Parathyroid adenoma (tissue), 2 donors: ENCODE results near the gene DOLPP1.
"Not testable (repeated sequence)": the region's sequence is repeated elsewhere in the genome, so short reads cannot be mapped to it uniquely, and the experiment has no call there.

Experiments
- H2AFZ ChIP-seq: fragments of 300-600 bp; sonication (generic); one replicate; pipeline ENCODE4 v1.7.0; 2017; ENCODE audit warnings: antibody characterized with exemption, mild to moderate bottlenecking
- H3K27ac ChIP-seq: fragments of 300-600 bp; sonication (generic); one replicate; pipeline ENCODE4 v1.7.0; 2017
- H3K27me3 ChIP-seq: fragments of 300-600 bp; sonication (generic); one replicate; pipeline ENCODE4 v1.7.0; 2017; ENCODE audit warnings: low read length; ENCODE audit not compliant: control insufficient read depth, insufficient read depth
- H3K36me3 ChIP-seq: fragments of 300-600 bp; sonication (generic); one replicate; pipeline ENCODE4 v1.7.0; 2017; ENCODE audit warnings: low read length; ENCODE audit not compliant: control insufficient read depth, insufficient read depth
- H3K4me1 ChIP-seq: fragments of 300-600 bp; sonication (generic); one replicate; pipeline ENCODE4 v1.7.0; 2017; ENCODE audit warnings: control low read depth
- H3K4me2 ChIP-seq: fragments of 300-600 bp; sonication (generic); one replicate; pipeline ENCODE4 v1.7.0; 2017; ENCODE audit warnings: low read length
- H3K4me3 ChIP-seq: fragments of 300-600 bp; sonication (generic); one replicate; pipeline ENCODE4 v1.7.0; 2017; ENCODE audit warnings: low read depth, low read length
- H3K79me2 ChIP-seq: fragments of 300-600 bp; sonication (generic); one replicate; pipeline ENCODE4 v1.7.0; 2017; ENCODE audit warnings: control low read depth
- H3K9ac ChIP-seq: fragments of 300-600 bp; sonication (generic); one replicate; pipeline ENCODE4 v1.7.0; 2017; ENCODE audit warnings: mild to moderate bottlenecking
- H3K9me3 ChIP-seq: fragments of 300-600 bp; sonication (generic); one replicate; pipeline ENCODE4 v1.7.0; 2017; ENCODE audit warnings: low read length; ENCODE audit not compliant: control insufficient read depth
- TF ChIP-seq, protein P1 (sequence below): fragments of 300-600 bp; sonication (generic); IDR thresholded peaks from one replicate; pipeline ENCODE4 v1.7.0; 2017; ENCODE audit warnings: antibody characterized with exemption, mild to moderate bottlenecking
- donor health status: primary hyperparathyroidism.

Gene DOLPP1

DNA sequence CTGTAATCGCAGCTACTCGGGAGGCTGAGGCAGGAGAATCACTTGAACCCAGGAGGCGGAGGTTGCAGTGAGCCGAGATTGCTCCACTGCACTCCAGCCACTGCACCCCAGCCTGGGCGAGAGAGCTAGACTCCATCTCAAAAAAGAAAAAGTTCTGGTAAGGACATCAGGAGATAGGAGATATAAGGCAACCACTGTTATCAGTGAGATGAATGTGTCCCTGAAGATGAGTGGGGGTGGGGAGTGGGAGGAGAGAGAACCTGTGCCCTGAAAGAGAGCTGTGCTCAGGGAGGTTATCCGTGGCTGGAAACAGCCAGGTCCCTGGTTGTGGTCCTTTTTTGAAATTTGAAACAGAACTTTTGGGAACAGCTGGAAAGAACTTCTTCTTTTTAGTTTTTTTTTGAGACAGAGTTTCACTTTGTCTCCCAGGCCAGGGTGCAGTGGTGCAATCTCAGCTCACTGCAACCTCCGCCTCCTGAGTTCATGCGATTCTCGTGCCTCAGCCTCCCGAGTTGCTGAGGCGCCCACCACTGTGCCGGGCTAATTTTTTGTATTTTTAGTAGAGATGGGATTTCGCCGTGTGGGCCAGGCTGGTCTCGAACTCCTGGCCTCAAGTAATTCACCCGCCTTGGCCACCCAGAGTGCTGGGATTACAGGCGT, 32.9 kb downstream of the DOLPP1 start:
- TF ChIP-seq, protein P1, sequence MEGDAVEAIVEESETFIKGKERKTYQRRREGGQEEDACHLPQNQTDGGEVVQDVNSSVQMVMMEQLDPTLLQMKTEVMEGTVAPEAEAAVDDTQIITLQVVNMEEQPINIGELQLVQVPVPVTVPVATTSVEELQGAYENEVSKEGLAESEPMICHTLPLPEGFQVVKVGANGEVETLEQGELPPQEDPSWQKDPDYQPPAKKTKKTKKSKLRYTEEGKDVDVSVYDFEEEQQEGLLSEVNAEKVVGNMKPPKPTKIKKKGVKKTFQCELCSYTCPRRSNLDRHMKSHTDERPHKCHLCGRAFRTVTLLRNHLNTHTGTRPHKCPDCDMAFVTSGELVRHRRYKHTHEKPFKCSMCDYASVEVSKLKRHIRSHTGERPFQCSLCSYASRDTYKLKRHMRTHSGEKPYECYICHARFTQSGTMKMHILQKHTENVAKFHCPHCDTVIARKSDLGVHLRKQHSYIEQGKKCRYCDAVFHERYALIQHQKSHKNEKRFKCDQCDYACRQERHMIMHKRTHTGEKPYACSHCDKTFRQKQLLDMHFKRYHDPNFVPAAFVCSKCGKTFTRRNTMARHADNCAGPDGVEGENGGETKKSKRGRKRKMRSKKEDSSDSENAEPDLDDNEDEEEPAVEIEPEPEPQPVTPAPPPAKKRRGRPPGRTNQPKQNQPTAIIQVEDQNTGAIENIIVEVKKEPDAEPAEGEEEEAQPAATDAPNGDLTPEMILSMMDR: no peak
- no peaks in the 10 kb centered on the region for H3K36me3 ChIP-seq
- no peak overlapping the region for H3K4me3 ChIP-seq
- no peak overlapping the region for H2AFZ ChIP-seq
- H3K9ac ChIP-seq: no peak overlapping the region
- H3K4me1 ChIP-seq: no peaks in the 10 kb centered on the region
- no peaks in the 10 kb centered on the region for H3K9me3 ChIP-seq
- peaks cover 17% of the 10 kb centered on the region for H3K79me2 ChIP-seq
- no peak overlapping the region for H3K4me2 ChIP-seq
- no peaks in the 10 kb centered on the region for H3K27me3 ChIP-seq
- no peak overlapping the region for H3K27ac ChIP-seq

DNA sequence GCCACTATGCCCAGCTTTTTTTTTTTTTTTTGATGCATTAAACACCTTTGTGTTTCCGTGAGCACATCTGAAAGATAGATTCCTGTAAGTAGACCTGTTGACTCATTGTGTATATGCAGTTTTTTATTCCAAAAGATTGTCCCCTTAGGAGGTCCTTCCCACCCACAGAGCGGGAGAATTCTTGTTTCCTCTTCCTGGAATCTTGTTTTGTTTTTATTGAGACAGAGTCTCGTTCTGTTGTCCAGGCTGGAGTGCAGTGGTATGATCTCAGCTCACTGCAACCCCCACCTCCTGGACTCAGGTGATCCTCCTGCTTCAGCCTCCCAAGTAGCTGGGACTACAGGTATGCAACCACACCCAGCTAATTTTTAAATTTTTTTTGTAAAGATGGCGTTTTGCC, 37.9 kb downstream of the DOLPP1 start:
- Histone ChIP-seq H3K36me3 (no peaks in the 10 kb centered on the region), H3K27ac (no peak overlapping the region), H2AFZ (no peak overlapping the region), H3K4me3 (no peak overlapping the region), H3K4me1 (no peaks in the 10 kb centered on the region), H3K9me3 (no peaks in the 10 kb centered on the region), H3K79me2 (peaks cover 13% of the 10 kb centered on the region), H3K9ac (no peak overlapping the region), H3K27me3 (no peaks in the 10 kb centered on the region), H3K4me2 (no peak overlapping the region)
- TF ChIP-seq, protein P1: no peak

DNA sequence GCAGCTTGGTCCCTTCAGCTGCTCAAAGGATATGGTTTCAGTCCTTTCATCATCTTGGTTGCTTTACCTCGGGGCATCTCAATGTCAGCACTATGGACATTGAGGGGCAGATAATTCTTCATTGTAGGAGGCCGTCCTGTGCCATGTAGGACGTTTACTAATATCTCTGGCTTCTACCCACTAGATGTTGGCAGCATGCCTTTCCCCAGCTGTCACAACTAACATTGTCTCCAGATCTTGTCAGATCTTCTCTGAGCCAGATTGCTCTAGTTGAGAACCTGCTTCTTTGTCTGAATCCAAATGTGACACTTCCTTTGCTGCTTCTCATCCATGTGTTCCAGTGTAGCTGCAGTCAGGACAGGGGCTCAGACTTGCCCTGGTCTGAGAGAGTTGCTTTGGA, 40.6 kb downstream of the DOLPP1 start:
- Histone ChIP-seq H3K9ac (no peak overlapping the region), H2AFZ (no peak overlapping the region), H3K9me3 (no peaks in the 10 kb centered on the region), H3K79me2 (peaks cover 10% of the 10 kb centered on the region), H3K27me3 (no peaks in the 10 kb centered on the region), H3K4me1 (peaks cover 3% of the 10 kb centered on the region), H3K4me3 (no peak overlapping the region), H3K27ac (no peak overlapping the region), H3K4me2 (no peak overlapping the region), H3K36me3 (no peaks in the 10 kb centered on the region)
- TF ChIP-seq, protein P1: no peak

DNA sequence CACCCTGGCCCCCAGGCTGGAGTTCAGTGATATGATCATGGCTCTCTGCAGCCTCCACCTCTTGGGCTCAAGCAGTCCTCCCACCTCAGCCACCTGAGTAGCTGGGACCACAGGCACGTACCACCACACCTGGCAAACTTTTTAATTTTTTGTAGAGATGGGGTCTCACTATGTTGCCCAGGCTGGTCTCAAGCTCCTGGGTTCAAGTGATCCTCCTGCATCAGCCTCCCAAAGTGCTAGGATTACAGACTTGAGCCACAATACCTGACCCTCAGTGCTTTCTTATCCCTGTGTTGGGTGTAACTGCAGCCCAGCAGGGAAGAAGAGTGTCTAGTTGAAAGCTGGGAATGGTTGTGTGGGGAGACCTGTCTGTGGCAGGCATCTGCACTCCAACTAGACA, 41.2 kb downstream of the DOLPP1 start:
- Histone ChIP-seq H3K9me3 (no peaks in the 10 kb centered on the region), H2AFZ (no peak overlapping the region), H3K27me3 (no peaks in the 10 kb centered on the region), H3K4me3 (no peak overlapping the region), H3K79me2 (peaks cover 6% of the 10 kb centered on the region), H3K9ac (no peak overlapping the region), H3K4me1 (peaks cover 8% of the 10 kb centered on the region), H3K4me2 (no peak overlapping the region), H3K27ac (no peak overlapping the region), H3K36me3 (no peaks in the 10 kb centered on the region)
- TF ChIP-seq, protein P1: no peak

DNA sequence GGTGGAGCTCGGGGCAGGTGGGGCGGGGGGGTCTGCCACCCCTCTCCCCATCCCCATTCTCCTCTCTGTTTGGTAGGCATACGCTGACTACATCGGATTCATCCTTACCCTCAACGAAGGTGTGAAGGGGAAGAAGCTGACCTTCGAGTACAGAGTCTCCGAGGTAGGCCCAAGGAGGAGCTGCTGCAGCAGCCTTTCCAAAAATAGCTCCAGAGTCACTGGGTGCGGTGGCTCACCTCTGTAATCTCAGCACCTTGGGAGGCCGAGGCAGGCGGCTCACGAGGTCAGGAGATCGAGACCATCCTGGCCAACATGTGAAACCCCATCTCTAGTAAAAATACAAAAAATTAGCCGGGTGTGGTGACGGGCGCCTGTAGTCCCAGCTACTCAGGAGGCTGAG, 42.1 kb downstream of the DOLPP1 start:
- not testable (repeated sequence) for H3K36me3 ChIP-seq, H3K4me3 ChIP-seq, H3K79me2 ChIP-seq, H3K4me2 ChIP-seq, H3K9me3 ChIP-seq, H3K4me1 ChIP-seq, H3K27me3 ChIP-seq, H2AFZ ChIP-seq, H3K9ac ChIP-seq, H3K27ac ChIP-seq
